Stimulated activated CD8-positive, alpha-beta memory T cell treated with anti-CD3 and anti-CD28 coated beads, Interleukin-4, amount 100 ng/mL, for 48 hours (primary cell): ENCODE measurements around the gene TERB1.

Source experiments
- DNase-seq: peaks from one replicate; pipeline ENCODE4 v3.0.0-alpha.2; 2020

Gene TERB1

GRCh38 chr16:66741169-66741900 lies 60.0 kb downstream of the TERB1 start:
- DNase-seq, result no peak

- no peak for DNase-seq
These were observed 60.9 kb downstream of the TERB1 start for GRCh38 chr16:66740533-66740932.

GRCh38 chr16:66740010-66740409 lies 61.4 kb downstream of the TERB1 start:
- DNase-seq, result peak; percentile 47

GRCh38 chr16:66735891-66736290 lies 65.5 kb downstream of the TERB1 start:
- DNase-seq, result peak; percentile 30

GRCh38 chr16:66731101-66731500 lies 70.3 kb downstream of the TERB1 start:
- no peak for DNase-seq

GRCh38 chr16:66728804-66729203 lies 72.6 kb downstream of the TERB1 start:
- no peak for DNase-seq

- DNase-seq, result no peak
These were observed 73.1 kb downstream of the TERB1 start for GRCh38 chr16:66728117-66728787.

- no peak for DNase-seq
These were observed 80.6 kb downstream of the TERB1 start for GRCh38 chr16:66720766-66721165.

- DNase-seq, result no peak
These were observed 82.1 kb downstream of the TERB1 start for GRCh38 chr16:66719246-66719645.

GRCh38 chr16:66717776-66718175 lies 83.6 kb downstream of the TERB1 start:
- DNase-seq, result no peak

GRCh38 chr16:66717112-66717675 lies 84.2 kb downstream of the TERB1 start:
- peak; percentile 33 for DNase-seq

- no peak for DNase-seq
These were observed 86.6 kb downstream of the TERB1 start for GRCh38 chr16:66714654-66715307.

- DNase-seq, result no peak
These were observed 87.3 kb downstream of the TERB1 start for GRCh38 chr16:66714062-66714461.

GRCh38 chr16:66713076-66713475 lies 88.3 kb downstream of the TERB1 start:
- DNase-seq, result no peak

- DNase-seq, result no peak
These were observed 88.9 kb downstream of the TERB1 start for GRCh38 chr16:66712512-66712911.

GRCh38 chr16:66711581-66711980 lies 89.8 kb downstream of the TERB1 start:
- no peak for DNase-seq

- DNase-seq, result no peak
These were observed 94.9 kb downstream of the TERB1 start for GRCh38 chr16:66706506-66706880.

- DNase-seq, result no peak
These were observed 95.4 kb downstream of the TERB1 start for GRCh38 chr16:66705790-66706505.
